Measurements from ENCODE around the gene PDE4D. TPM values are rescaled to one million over a fixed set of nuclear protein-coding genes. Genes with fewer than 3 reads are reported as not detected.

Gene PDE4D
- total RNA-seq, 1 donor, result 19.9 TPM

GRCh38 chr5:59716966-59717500 is 176.5 kb downstream of the PDE4D start:
- Histone ChIP-seq H3K27ac (ENCODE audit: low read depth, low read length) (no peak overlapping the region), H3K9me3 (ENCODE audit: low read depth, low read length) (no peaks in the 10 kb centered on the region), H2AFZ (ENCODE audit: low read length) (no peak overlapping the region), H3K36me3 (ENCODE audit: insufficient read depth, low read length) (no peaks in the 10 kb centered on the region), H3K27me3 (ENCODE audit: insufficient read depth, low read length) (no peaks in the 10 kb centered on the region), H3K4me2 (ENCODE audit: insufficient read depth, low read length) (no peak overlapping the region), H3K4me3 (ENCODE audit: insufficient read depth, low read length) (no peak overlapping the region), H4K20me1 (ENCODE audit: insufficient read depth, low read length) (no peaks in the 10 kb centered on the region), H3K4me1 (ENCODE audit: insufficient read depth, low read length) (no peaks in the 10 kb centered on the region), H3K79me2 (ENCODE audit: insufficient read depth, low read length) (no peaks in the 10 kb centered on the region)
- DNase-seq (ENCODE audit: insufficient read length, low spot score, missing footprints), result no peak
- TF ChIP-seq CTCF (IDR thresholded peaks at IDR 0.05; ENCODE audit: extremely low read depth, low read depth, low read length), result no peak

GRCh38 chr5:59716029-59716428 is 177.5 kb downstream of the PDE4D start:
- no peak for TF ChIP-seq CTCF (IDR thresholded peaks at IDR 0.05; ENCODE audit: extremely low read depth, low read depth, low read length)
- no peaks in the 10 kb centered on the region for H3K27me3 ChIP-seq (ENCODE audit: insufficient read depth, low read length)
- H2AFZ ChIP-seq (ENCODE audit: low read length), result no peak overlapping the region
- no peak overlapping the region for H3K27ac ChIP-seq (ENCODE audit: low read depth, low read length)
- no peak overlapping the region for H3K4me2 ChIP-seq (ENCODE audit: insufficient read depth, low read length)
- no peak overlapping the region for H3K4me3 ChIP-seq (ENCODE audit: insufficient read depth, low read length)
- H3K79me2 ChIP-seq (ENCODE audit: insufficient read depth, low read length), result no peaks in the 10 kb centered on the region
- H4K20me1 ChIP-seq (ENCODE audit: insufficient read depth, low read length), result no peaks in the 10 kb centered on the region
- H3K4me1 ChIP-seq (ENCODE audit: insufficient read depth, low read length), result no peaks in the 10 kb centered on the region
- no peaks in the 10 kb centered on the region for H3K36me3 ChIP-seq (ENCODE audit: insufficient read depth, low read length)
- DNase-seq (ENCODE audit: insufficient read length, low spot score, missing footprints), result no peak
- no peaks in the 10 kb centered on the region for H3K9me3 ChIP-seq (ENCODE audit: low read depth, low read length)

GRCh38 chr5:59715228-59715627 is 178.3 kb downstream of the PDE4D start:
- Histone ChIP-seq H3K27me3 (ENCODE audit: insufficient read depth, low read length) (no peaks in the 10 kb centered on the region), H2AFZ (ENCODE audit: low read length) (no peak overlapping the region), H3K4me2 (ENCODE audit: insufficient read depth, low read length) (no peak overlapping the region), H3K4me3 (ENCODE audit: insufficient read depth, low read length) (no peak overlapping the region), H3K27ac (ENCODE audit: low read depth, low read length) (no peak overlapping the region), H3K36me3 (ENCODE audit: insufficient read depth, low read length) (no peaks in the 10 kb centered on the region), H3K9me3 (ENCODE audit: low read depth, low read length) (no peaks in the 10 kb centered on the region), H4K20me1 (ENCODE audit: insufficient read depth, low read length) (no peaks in the 10 kb centered on the region), H3K4me1 (ENCODE audit: insufficient read depth, low read length) (no peaks in the 10 kb centered on the region), H3K79me2 (ENCODE audit: insufficient read depth, low read length) (no peaks in the 10 kb centered on the region)
- TF ChIP-seq CTCF (IDR thresholded peaks at IDR 0.05; ENCODE audit: extremely low read depth, low read depth, low read length), result no peak
- no peak for DNase-seq (ENCODE audit: insufficient read length, low spot score, missing footprints)

GRCh38 chr5:59713498-59713844 is 180.1 kb downstream of the PDE4D start:
- TF ChIP-seq CTCF (IDR thresholded peaks at IDR 0.05; ENCODE audit: extremely low read depth, low read depth, low read length), result no peak

More at GRCh38 chr5:59713498-59713844, 180.1 kb downstream of the PDE4D start:
- Histone ChIP-seq H3K36me3 (ENCODE audit: insufficient read depth, low read length) (no peaks in the 10 kb centered on the region), H3K27me3 (ENCODE audit: insufficient read depth, low read length) (no peaks in the 10 kb centered on the region), H3K9me3 (ENCODE audit: low read depth, low read length) (no peaks in the 10 kb centered on the region), H2AFZ (ENCODE audit: low read length) (no peak overlapping the region), H3K4me3 (ENCODE audit: insufficient read depth, low read length) (no peak overlapping the region), H3K4me2 (ENCODE audit: insufficient read depth, low read length) (no peak overlapping the region), H3K4me1 (ENCODE audit: insufficient read depth, low read length) (no peaks in the 10 kb centered on the region), H3K79me2 (ENCODE audit: insufficient read depth, low read length) (no peaks in the 10 kb centered on the region), H3K27ac (ENCODE audit: low read depth, low read length) (no peak overlapping the region), H4K20me1 (ENCODE audit: insufficient read depth, low read length) (no peaks in the 10 kb centered on the region)
- no peak for DNase-seq (ENCODE audit: insufficient read length, low spot score, missing footprints)

Data from osteoblast (primary cell).